HCT116 (cell line): ENCODE data around the gene KLF3. TPM values are rescaled to one million over a fixed set of nuclear protein-coding genes. Genes with fewer than 3 reads are reported as not detected.

Source experiments
- ATAC-seq: fragments of 200-7000 bp; cut with Tn5 transposase; 2 replicates; pipeline ENCODE4 v1.9.1; 2020; ENCODE audit warnings: mild to moderate bottlenecking, moderate library complexity
- BruUV-seq: library from RNA; stranded (reverse); fragments of 400-500 nt; replicated peaks from 2 replicates; lab custom pipeline; 2021; lab: Mats Ljungman, UMichigan
- CTCF ChIA-PET: fragments of 300-600 bp; sonication (Branson Sonifier 250); formaldehyde crosslinking; loops from one replicate; lab custom pipeline; 2021; ENCODE audit warnings: antibody characterized with exemption; lab: Charles Lee
- POLR2A ChIA-PET: fragments of 300-600, 350-600 bp; sonication (Branson Sonifier 250); formaldehyde crosslinking; loops from one replicate; lab custom pipeline; 2021; ENCODE audit warnings: antibody characterized with exemption; lab: Charles Lee
- RAD21 ChIA-PET, 2 experiments: fragments of 300-600 bp; sonication (Branson Sonifier 250); formaldehyde crosslinking; loops; one replicate each; lab custom pipeline; 2023; ENCODE audit warnings: low total read pairs in 2 of 2; ENCODE audit not compliant: uncharacterized antibody in 2 of 2, unreplicated experiment in 2 of 2, low non-redundant PET in 1 of 2; lab: Charles Lee
- DNase-seq: peaks from one replicate; pipeline ENCODE4 v3.0.0-alpha.2; 2010; ENCODE audit warnings: low read depth, low spot score
- H2AFZ ChIP-seq: fragments of 200-600 bp; shearing (Covaris generic), sonication (generic); 2 replicates; pipeline ENCODE4 v1.6.1; 2017; ENCODE audit warnings: low read depth, mixed run types, mixed read lengths, antibody characterized with exemption, low read length; ENCODE audit not compliant: poor library complexity, severe bottlenecking
- H3K27ac ChIP-seq: 2 replicates; pipeline ENCODE4 v1.5.1; 2012; ENCODE audit warnings: low read depth, low read length
- H3K27me3 ChIP-seq: fragments of 200-600 bp; sonication (generic); 2 replicates; pipeline ENCODE4 v1.6.1; 2016; ENCODE audit warnings: mixed run types, low read length, mixed read lengths; ENCODE audit not compliant: insufficient read depth
- H3K36me3 ChIP-seq, 2 experiments: fragments of 200-500 bp in 1 of 2; fragments of 200-600 bp in 1 of 2; sonication (Bioruptor generic) in 1 of 2; sonication (generic) in 1 of 2; 2 replicates each; pipeline versions ENCODE4 v1.5.1 to v1.6.1; 2014 to 2016; ENCODE audit warnings: low read length in 2 of 2, inconsistent platforms in 1 of 2, mixed read lengths in 1 of 2, mixed run types in 1 of 2; ENCODE audit not compliant: insufficient read depth in 2 of 2, control insufficient read depth in 1 of 2
- H3K4me1 ChIP-seq, 2 experiments: fragments of 200-600 bp in 1 of 2; sonication (generic) in 1 of 2; 2 replicates each; pipeline versions ENCODE4 v1.5.1 to v1.6.1; 2012 to 2017; ENCODE audit warnings: low read length in 2 of 2, inconsistent platforms in 1 of 2, mild to moderate bottlenecking in 1 of 2, mixed read lengths in 1 of 2, mixed run types in 1 of 2, moderate library complexity in 1 of 2; ENCODE audit not compliant: insufficient read depth in 2 of 2, control insufficient read depth in 1 of 2
- H3K4me2 ChIP-seq: fragments of 200-600 bp; sonication (generic); 2 replicates; pipeline ENCODE4 v1.6.1; 2017; ENCODE audit warnings: mixed run types, low read length, mixed read lengths
- H3K4me3 ChIP-seq, 2 experiments: fragments of 200-600 bp in 1 of 2; sonication (generic) in 1 of 2; replicated peaks in 1 of 2; 2 replicates each; pipeline ENCODE4 v1.5.1; 2011 to 2016; ENCODE audit warnings: low read length in 2 of 2, control low read depth in 1 of 2, low read depth in 1 of 2, mild to moderate bottlenecking in 1 of 2, mixed read lengths in 1 of 2, mixed run types in 1 of 2
- H3K79me2 ChIP-seq: fragments of 200-600 bp; sonication (generic); 2 replicates; pipeline ENCODE4 v1.6.1; 2017; ENCODE audit warnings: mild to moderate bottlenecking, mixed run types, low read length, moderate library complexity, mixed read lengths; ENCODE audit not compliant: insufficient read depth
- H3K9ac ChIP-seq: fragments of 200-600 bp; sonication (generic); 2 replicates; pipeline ENCODE4 v1.6.1; 2016; ENCODE audit warnings: low read length, mixed read lengths
- H3K9me2 ChIP-seq: fragments of 200-600 bp; sonication (generic), shearing (Covaris generic); 2 replicates; pipeline ENCODE4 v1.6.1; 2017; ENCODE audit warnings: mixed run types, mild to moderate bottlenecking, moderate library complexity; ENCODE audit not compliant: insufficient read depth
- H3K9me3 ChIP-seq, 2 experiments: fragments of 200-500 bp in 1 of 2; fragments of 200-600 bp in 1 of 2; sonication (Bioruptor generic) in 1 of 2; sonication (generic) in 1 of 2; 2 replicates each; pipeline ENCODE4 v1.6.1; 2014 to 2017; ENCODE audit warnings: low read length in 2 of 2, mixed read lengths in 2 of 2, inconsistent platforms in 1 of 2, low read depth in 1 of 2, mild to moderate bottlenecking in 1 of 2, mixed run types in 1 of 2, moderate library complexity in 1 of 2; ENCODE audit not compliant: control insufficient read depth in 1 of 2, insufficient read depth in 1 of 2
- H4K20me1 ChIP-seq: fragments of 200-600 bp; sonication (generic), shearing (Covaris generic); 2 replicates; pipeline ENCODE4 v1.6.1; 2017; ENCODE audit warnings: mixed run types, mild to moderate bottlenecking, moderate library complexity; ENCODE audit not compliant: insufficient read depth
- CTCF ChIP-seq, 3 experiments: fragments of 200-600 bp in 1 of 3; sonication (generic) in 1 of 3; IDR thresholded peaks in 2 of 3; conservative IDR thresholded peaks in 1 of 3; 2 replicates each; pipeline ENCODE4 v1.5.1; 2012 to 2017; ENCODE audit warnings: low read depth in 2 of 3, low read length in 2 of 3, antibody characterized with exemption in 1 of 3, borderline replicate concordance in 1 of 3, control low read depth in 1 of 3, mild to moderate bottlenecking in 1 of 3, mixed read lengths in 1 of 3, mixed run types in 1 of 3, moderate library complexity in 1 of 3; ENCODE audit not compliant: insufficient read depth in 1 of 3
- POLR2A ChIP-seq: IDR thresholded peaks from 2 replicates; pipeline ENCODE4 v1.7.0; 2011; ENCODE audit warnings: borderline replicate concordance; ENCODE audit not compliant: insufficient read depth, insufficient read length; ENCODE audit errors: extremely low read depth
- REST ChIP-seq: IDR thresholded peaks from 2 replicates; pipeline ENCODE4 v1.6.1; 2012; ENCODE audit warnings: low read depth
- TCF7L2 ChIP-seq: IDR thresholded peaks from 2 replicates; pipeline ENCODE4 v1.7.0; 2011; ENCODE audit warnings: borderline replicate concordance, inconsistent platforms; ENCODE audit not compliant: insufficient read depth, insufficient read length; ENCODE audit errors: extremely low read depth
- ZFX ChIP-seq: fragments of 450-650 bp; IDR thresholded peaks from 2 replicates; pipeline ENCODE4 v1.6.1; 2017
- intact Hi-C: fragments of 100-400 bp; cut with micrococcal nuclease; formaldehyde crosslinking; loops from 2 replicates; pipeline ENCODE4 v1.10.0; 2022
- total RNA-seq: library from RNA; stranded (reverse); gene quantifications from one replicate; pipeline ENCODE4 v1.2.1, GENCODE V29; 2021; ENCODE audit not compliant: unreplicated experiment

KLF3 gene
- total RNA-seq, 1 experiment from 2014 or later = 44.2 TPM

- H3K4me2 ChIP-seq = no peak overlapping the region
- no peaks in the 10 kb centered on the region for H3K9me3 ChIP-seq
- no peaks in the 10 kb centered on the region for H3K27me3 ChIP-seq
- no peak overlapping the region for H3K27ac ChIP-seq
- H3K4me3 ChIP-seq = no peak overlapping the region
- no peaks in the 10 kb centered on the region for H3K9me2 ChIP-seq
- intact Hi-C loops = no loop called here
- TF ChIP-seq ZFX (no peak), CTCF (IDR thresholded peaks at IDR 0.05 in 2 of 3, conservative IDR thresholded peaks at IDR 0.05 in 1 of 3; ENCODE audit: borderline replicate concordance in 1 of 3, insufficient read depth in 1 of 3, low read depth in 2 of 3, low read length in 2 of 3) (no peak), POLR2A (no peak), TCF7L2 (no peak), REST (no peak)
- no peak overlapping the region for H3K9ac ChIP-seq
- BruUV-seq = no TSS peak
- H3K79me2 ChIP-seq = no peaks in the 10 kb centered on the region
- no peaks in the 10 kb centered on the region for H4K20me1 ChIP-seq
- ChIA-PET CTCF (no interaction called here), POLR2A (no interaction called here), RAD21 (no interaction called here)
- no peak overlapping the region for H2AFZ ChIP-seq
- H3K4me1 ChIP-seq = no peaks in the 10 kb centered on the region
- H3K36me3 ChIP-seq = no peaks in the 10 kb centered on the region
- DNase-seq (no peak), ATAC-seq (no peak)
Measured at GRCh38 chr4:38644201-38644600, 19.8 kb upstream of the KLF3 start.
